GM19240 (cell line): Measurements from ENCODE around the gene PDE4B.
"Not testable (repeated sequence)": the region's sequence is repeated elsewhere in the genome, so short reads cannot be mapped to it uniquely, and the experiment has no call there.

ENCODE experiments used
- DNase-seq: peaks from one replicate; pipeline ENCODE4 v3.0.0; 2011; ENCODE audit warnings: low spot score; ENCODE audit not compliant: insufficient read length

Gene PDE4B

GRCh38 chr1:66132324-66132723 lies 339.6 kb downstream of the PDE4B start:
- no peak for DNase-seq

- no peak for DNase-seq
Observed at GRCh38 chr1:66134004-66134403, 341.3 kb downstream of the PDE4B start.

GRCh38 chr1:66135161-66135560 lies 342.5 kb downstream of the PDE4B start:
- no peak for DNase-seq

GRCh38 chr1:66136423-66136822 lies 343.7 kb downstream of the PDE4B start:
- DNase-seq = not testable (repeated sequence)

- DNase-seq = no peak
Observed at GRCh38 chr1:66137235-66137634, 344.5 kb downstream of the PDE4B start.

- DNase-seq = no peak
Observed at GRCh38 chr1:66138613-66139012, 345.9 kb downstream of the PDE4B start.

GRCh38 chr1:66140072-66140471 lies 347.4 kb downstream of the PDE4B start:
- no peak for DNase-seq

- no peak for DNase-seq
Observed at GRCh38 chr1:66143651-66144050, 351.0 kb downstream of the PDE4B start.

- no peak for DNase-seq
Observed at GRCh38 chr1:66147226-66147835, 354.6 kb downstream of the PDE4B start.

GRCh38 chr1:66152034-66152433 lies 359.3 kb downstream of the PDE4B start:
- DNase-seq = no peak

GRCh38 chr1:66154394-66154793 lies 361.7 kb downstream of the PDE4B start:
- no peak for DNase-seq

- DNase-seq = no peak
Observed at GRCh38 chr1:66156144-66156543, 363.4 kb downstream of the PDE4B start.

GRCh38 chr1:66159800-66160199 lies 367.1 kb downstream of the PDE4B start:
- DNase-seq = no peak

- DNase-seq = no peak
Observed at GRCh38 chr1:66160719-66161118, 368.0 kb downstream of the PDE4B start.

- DNase-seq = no peak
Observed at GRCh38 chr1:66166753-66167152, 374.1 kb downstream of the PDE4B start.

GRCh38 chr1:66167267-66167666 lies 374.6 kb downstream of the PDE4B start:
- no peak for DNase-seq

- DNase-seq = no peak
Observed at GRCh38 chr1:66168467-66168887, 375.8 kb downstream of the PDE4B start.

GRCh38 chr1:66168948-66169671 lies 376.4 kb downstream of the PDE4B start:
- DNase-seq = no peak

GRCh38 chr1:66172272-66172671 lies 379.6 kb downstream of the PDE4B start:
- DNase-seq = no peak

- DNase-seq = no peak
Observed at GRCh38 chr1:66175098-66175497, 382.4 kb downstream of the PDE4B start.

- DNase-seq = no peak
Observed at GRCh38 chr1:66175581-66175980, 382.9 kb downstream of the PDE4B start.

- no peak for DNase-seq
Observed at GRCh38 chr1:66176012-66176715, 383.5 kb downstream of the PDE4B start.

GRCh38 chr1:66176832-66177231 lies 384.1 kb downstream of the PDE4B start:
- no peak for DNase-seq
